OCI-LY1 (cell line): ENCODE data around the gene SEC61G.

Experiments used
- H2AFZ ChIP-seq: fragments of 200-600 bp; sonication (generic), shearing (Covaris generic); 2 replicates; pipeline ENCODE4 v1.6.0; 2014; ENCODE audit warnings: antibody characterized with exemption, mild to moderate bottlenecking, low read length
- H3F3A ChIP-seq: fragments of 200-600 bp; sonication (generic), shearing (Covaris generic); 2 replicates; pipeline ENCODE4 v1.6.0; 2014; ENCODE audit warnings: mild to moderate bottlenecking, antibody characterized with exemption, low read length, moderate library complexity; ENCODE audit not compliant: insufficient read depth
- H3K27ac ChIP-seq: fragments of 200-600 bp; sonication (generic); 2 replicates; pipeline ENCODE4 v1.5.1; 2014; ENCODE audit warnings: low read length, mixed run types, mild to moderate bottlenecking, low read depth; ENCODE audit not compliant: poor library complexity, severe bottlenecking
- H3K27me3 ChIP-seq: fragments of 200-600 bp; sonication (generic); 2 replicates; pipeline ENCODE4 v1.6.0; 2014; ENCODE audit warnings: antibody characterized with exemption, mild to moderate bottlenecking, low read length, moderate library complexity; ENCODE audit not compliant: insufficient read depth
- H3K36me3 ChIP-seq: fragments of 200-600 bp; sonication (generic); 2 replicates; pipeline ENCODE4 v1.6.1; 2014; ENCODE audit warnings: mild to moderate bottlenecking, antibody characterized with exemption, low read length, moderate library complexity, mixed read lengths; ENCODE audit not compliant: insufficient read depth
- H3K4me1 ChIP-seq: fragments of 200-600 bp; sonication (generic); 2 replicates; pipeline ENCODE4 v1.5.1; 2014; ENCODE audit warnings: mild to moderate bottlenecking, low read length, moderate library complexity; ENCODE audit not compliant: insufficient read depth, severe bottlenecking
- H3K4me2 ChIP-seq: fragments of 200-600 bp; sonication (generic), shearing (Covaris generic); 2 replicates; pipeline ENCODE4 v1.6.1; 2014; ENCODE audit warnings: low read length
- H3K4me3 ChIP-seq: fragments of 200-600 bp; sonication (generic); 2 replicates; pipeline ENCODE4 v1.5.1; 2014; ENCODE audit warnings: low read length, low read depth, mild to moderate bottlenecking, mixed read lengths; ENCODE audit not compliant: poor library complexity, severe bottlenecking
- H3K79me2 ChIP-seq: fragments of 200-600 bp; shearing (Covaris generic); 2 replicates; pipeline ENCODE4 v1.6.1; 2016; ENCODE audit warnings: mixed run types, low read length, mixed read lengths; ENCODE audit not compliant: insufficient read depth
- H3K9ac ChIP-seq: fragments of 200-600 bp; sonication (generic), shearing (Covaris generic); 2 replicates; pipeline ENCODE4 v1.6.1; 2014; ENCODE audit warnings: mild to moderate bottlenecking, low read length, mixed read lengths
- H3K9me2 ChIP-seq: fragments of 200-600 bp; sonication (generic), shearing (Covaris generic); 2 replicates; pipeline ENCODE4 v1.6.1; 2014; ENCODE audit warnings: low read depth, mild to moderate bottlenecking, low read length, mixed read lengths
- H3K9me3 ChIP-seq: fragments of 200-600 bp; shearing (Covaris generic); 2 replicates; pipeline ENCODE4 v1.6.1; 2014; ENCODE audit warnings: low read length, mixed read lengths
- H4K20me1 ChIP-seq: fragments of 200-600 bp; sonication (generic), shearing (Covaris generic); 2 replicates; pipeline ENCODE4 v1.6.0; 2016; ENCODE audit warnings: mild to moderate bottlenecking, low read length; ENCODE audit not compliant: insufficient read depth
- CTCF ChIP-seq: fragments of 200-600 bp; sonication (generic), shearing (Covaris generic); IDR thresholded peaks from 2 replicates; pipeline ENCODE4 v1.5.1; 2017; ENCODE audit warnings: mild to moderate bottlenecking, antibody characterized with exemption, low read length, moderate library complexity, mixed read lengths
- EZH2 ChIP-seq: fragments of 200-600 bp; sonication (generic), shearing (Covaris generic); IDR thresholded peaks from 2 replicates; pipeline ENCODE4 v1.8.0; 2017; ENCODE audit warnings: borderline replicate concordance, mixed run types, mild to moderate bottlenecking, antibody characterized with exemption, low read length, moderate library complexity, mixed read lengths

The SEC61G gene

GRCh38 chr7:54773472-54774399 is 14.7 kb upstream of the SEC61G start:
- TF ChIP-seq CTCF: peak; percentile 99
- no peak for TF ChIP-seq EZH2
- peaks cover 10% of the 10 kb centered on the region for H3K4me1 ChIP-seq
- H4K20me1 ChIP-seq: no peaks in the 10 kb centered on the region
- no peak overlapping the region for H3K27ac ChIP-seq
- H3K79me2 ChIP-seq: no peaks in the 10 kb centered on the region
- peak overlapping the region; percentile 80 for H3K4me2 ChIP-seq
- peak overlapping the region; percentile 58 for H3K4me3 ChIP-seq
- no peaks in the 10 kb centered on the region for H3K27me3 ChIP-seq
- peak overlapping the region; percentile 96 for H2AFZ ChIP-seq
- H3K36me3 ChIP-seq: no peaks in the 10 kb centered on the region
- peak overlapping the region; percentile 40; the same call in 1 of the 2 replicates for H3K9ac ChIP-seq
- H3K9me2 ChIP-seq: no peaks in the 10 kb centered on the region
- no peaks in the 10 kb centered on the region for H3F3A ChIP-seq
- H3K9me3 ChIP-seq: no peaks in the 10 kb centered on the region

- TF ChIP-seq CTCF (no peak), EZH2 (no peak)
- Histone ChIP-seq H3K9me2 (no peaks in the 10 kb centered on the region), H2AFZ (no peak overlapping the region), H4K20me1 (no peaks in the 10 kb centered on the region), H3F3A (no peaks in the 10 kb centered on the region), H3K4me3 (no peak overlapping the region), H3K9ac (no peak overlapping the region), H3K27ac (no peak overlapping the region), H3K9me3 (no peaks in the 10 kb centered on the region), H3K79me2 (no peaks in the 10 kb centered on the region), H3K27me3 (no peaks in the 10 kb centered on the region), H3K4me1 (peaks cover 10% of the 10 kb centered on the region), H3K36me3 (no peaks in the 10 kb centered on the region), H3K4me2 (no peak overlapping the region)
Measured at GRCh38 chr7:54769203-54769602, 10.2 kb upstream of the SEC61G start.

- Histone ChIP-seq H3K9ac (no peak overlapping the region), H4K20me1 (no peaks in the 10 kb centered on the region), H3K9me3 (no peaks in the 10 kb centered on the region), H3K4me2 (no peak overlapping the region), H2AFZ (no peak overlapping the region), H3K36me3 (no peaks in the 10 kb centered on the region), H3K4me1 (peaks cover 5% of the 10 kb centered on the region), H3K79me2 (no peaks in the 10 kb centered on the region), H3K27me3 (no peaks in the 10 kb centered on the region), H3K4me3 (no peak overlapping the region), H3F3A (no peaks in the 10 kb centered on the region), H3K27ac (no peak overlapping the region), H3K9me2 (no peaks in the 10 kb centered on the region)
- no peak for TF ChIP-seq CTCF
- no peak for TF ChIP-seq EZH2
Measured at GRCh38 chr7:54764861-54765260, 5.8 kb upstream of the SEC61G start.
